ENCODE measurements around the gene KCNQ4. TPM values are rescaled to one million over a fixed set of nuclear protein-coding genes. Genes with fewer than 3 reads are reported as not detected.
A peak's percentile ranks its signal among the peaks of the same experiment; 100 is the strongest.

KCNQ4 gene
- total RNA-seq, 1 experiment from 2014 or later, result 0.63 TPM

- no peak for DNase-seq (ENCODE audit: low read depth)
Observed at GRCh38 chr1:40754201-40754600, 29.4 kb upstream of the KCNQ4 start.

- DNase-seq (ENCODE audit: low read depth), result peak; percentile 39
Observed at GRCh38 chr1:40755067-40755466, 28.5 kb upstream of the KCNQ4 start.

GRCh38 chr1:40756523-40756922 is 27.1 kb upstream of the KCNQ4 start:
- DNase-seq (ENCODE audit: low read depth), result no peak

- no peak for DNase-seq (ENCODE audit: low read depth)
Observed at GRCh38 chr1:40757084-40757483, 26.5 kb upstream of the KCNQ4 start.

- no peak for DNase-seq (ENCODE audit: low read depth)
Observed at GRCh38 chr1:40758004-40758403, 25.6 kb upstream of the KCNQ4 start.

GRCh38 chr1:40758578-40759343 is 24.8 kb upstream of the KCNQ4 start:
- DNase-seq (ENCODE audit: low read depth), result no peak

- peak; percentile 95 for DNase-seq (ENCODE audit: low read depth)
Observed at GRCh38 chr1:40760984-40761383, 22.6 kb upstream of the KCNQ4 start.

GRCh38 chr1:40762144-40762923 is 21.3 kb upstream of the KCNQ4 start:
- DNase-seq (ENCODE audit: low read depth), result no peak

GRCh38 chr1:40763742-40764532 is 19.6 kb upstream of the KCNQ4 start:
- DNase-seq (ENCODE audit: low read depth), result no peak

- DNase-seq (ENCODE audit: low read depth), result no peak
Observed at GRCh38 chr1:40764981-40765380, 18.6 kb upstream of the KCNQ4 start.

GRCh38 chr1:40766017-40766416 is 17.6 kb upstream of the KCNQ4 start:
- DNase-seq (ENCODE audit: low read depth), result no peak

- no peak for DNase-seq (ENCODE audit: low read depth)
Observed at GRCh38 chr1:40766560-40766959, 17.0 kb upstream of the KCNQ4 start.

GRCh38 chr1:40768146-40768990 is 15.2 kb upstream of the KCNQ4 start:
- DNase-seq (ENCODE audit: low read depth), result no peak

GRCh38 chr1:40769815-40770214 is 13.8 kb upstream of the KCNQ4 start:
- DNase-seq (ENCODE audit: low read depth), result no peak

GRCh38 chr1:40770296-40771070 is 13.1 kb upstream of the KCNQ4 start:
- DNase-seq (ENCODE audit: low read depth), result no peak

GRCh38 chr1:40772146-40772955 is 11.2 kb upstream of the KCNQ4 start:
- no peak for DNase-seq (ENCODE audit: low read depth)

- no peak for DNase-seq (ENCODE audit: low read depth)
Observed at GRCh38 chr1:40773748-40774265, 9.8 kb upstream of the KCNQ4 start.

- no peak for DNase-seq (ENCODE audit: low read depth)
Observed at GRCh38 chr1:40774266-40774998, 9.2 kb upstream of the KCNQ4 start.

All from LHCN-M2 (cell line).